Measurements from ENCODE around the gene IRGC.

The IRGC gene

GRCh38 chr19:43691755-43692154, 24.1 kb upstream of the IRGC start:
- no peak for DNase-seq

- no peak for DNase-seq
These were observed 23.5 kb upstream of the IRGC start for GRCh38 chr19:43692385-43692784.

GRCh38 chr19:43692877-43693276, 23.0 kb upstream of the IRGC start:
- DNase-seq, result no peak

- DNase-seq, result peak; percentile 29
These were observed 21.3 kb upstream of the IRGC start for GRCh38 chr19:43694553-43694952.

GRCh38 chr19:43695985-43696704, 19.7 kb upstream of the IRGC start:
- no peak for DNase-seq

- DNase-seq, result no peak
These were observed 18.6 kb upstream of the IRGC start for GRCh38 chr19:43697295-43697694.

- peak; percentile 64 for DNase-seq
These were observed 16.1 kb upstream of the IRGC start for GRCh38 chr19:43699506-43700394.

GRCh38 chr19:43700395-43701000, 15.4 kb upstream of the IRGC start:
- no peak for DNase-seq

GRCh38 chr19:43704002-43704705, 11.7 kb upstream of the IRGC start:
- no peak for DNase-seq

GRCh38 chr19:43705729-43706128, 10.1 kb upstream of the IRGC start:
- DNase-seq, result no peak

GRCh38 chr19:43707158-43707712, 8.6 kb upstream of the IRGC start:
- no peak for DNase-seq

GRCh38 chr19:43708716-43709115, 7.2 kb upstream of the IRGC start:
- DNase-seq, result no peak

- no peak for DNase-seq
These were observed 4.0 kb upstream of the IRGC start for GRCh38 chr19:43711751-43712355.

GRCh38 chr19:43713208-43713607, 2.7 kb upstream of the IRGC start:
- DNase-seq, result no peak

- DNase-seq, result no peak
These were observed 2.9 kb downstream of the IRGC start for GRCh38 chr19:43718627-43719377.

GRCh38 chr19:43719378-43719868, 3.5 kb downstream of the IRGC start:
- DNase-seq, result no peak

GRCh38 chr19:43719918-43720317, 4.0 kb downstream of the IRGC start:
- no peak for DNase-seq

- DNase-seq, result no peak
These were observed 5.1 kb downstream of the IRGC start for GRCh38 chr19:43720936-43721335.

- DNase-seq, result no peak
These were observed 5.7 kb downstream of the IRGC start for GRCh38 chr19:43721469-43722048.

- DNase-seq, result no peak
These were observed 7.7 kb downstream of the IRGC start for GRCh38 chr19:43723588-43723987.

- no peak for DNase-seq
These were observed 9.0 kb downstream of the IRGC start for GRCh38 chr19:43724896-43725295.

Data from NCI-H69 (cell line).